ENCODE measurements around the gene TOM1L1. TPM values are rescaled to one million over a fixed set of nuclear protein-coding genes. Genes with fewer than 3 reads are reported as not detected.

Gene TOM1L1
- total RNA-seq, 1 experiment from 2014 or later, result 44.6 TPM

- TF ChIP-seq, protein P1, sequence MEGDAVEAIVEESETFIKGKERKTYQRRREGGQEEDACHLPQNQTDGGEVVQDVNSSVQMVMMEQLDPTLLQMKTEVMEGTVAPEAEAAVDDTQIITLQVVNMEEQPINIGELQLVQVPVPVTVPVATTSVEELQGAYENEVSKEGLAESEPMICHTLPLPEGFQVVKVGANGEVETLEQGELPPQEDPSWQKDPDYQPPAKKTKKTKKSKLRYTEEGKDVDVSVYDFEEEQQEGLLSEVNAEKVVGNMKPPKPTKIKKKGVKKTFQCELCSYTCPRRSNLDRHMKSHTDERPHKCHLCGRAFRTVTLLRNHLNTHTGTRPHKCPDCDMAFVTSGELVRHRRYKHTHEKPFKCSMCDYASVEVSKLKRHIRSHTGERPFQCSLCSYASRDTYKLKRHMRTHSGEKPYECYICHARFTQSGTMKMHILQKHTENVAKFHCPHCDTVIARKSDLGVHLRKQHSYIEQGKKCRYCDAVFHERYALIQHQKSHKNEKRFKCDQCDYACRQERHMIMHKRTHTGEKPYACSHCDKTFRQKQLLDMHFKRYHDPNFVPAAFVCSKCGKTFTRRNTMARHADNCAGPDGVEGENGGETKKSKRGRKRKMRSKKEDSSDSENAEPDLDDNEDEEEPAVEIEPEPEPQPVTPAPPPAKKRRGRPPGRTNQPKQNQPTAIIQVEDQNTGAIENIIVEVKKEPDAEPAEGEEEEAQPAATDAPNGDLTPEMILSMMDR (conservative IDR thresholded peaks at IDR 0.05), result no peak
- Mint-ChIP-seq H3K4me3 (no peak overlapping the region), H3K9me3 (no peaks in the 10 kb centered on the region), H3K27ac (no peak overlapping the region), H3K36me3 (ENCODE audit: insufficient read depth in 1 of 3, low read depth in 3 of 3) (peaks cover 44 to 79% (median 79%) of the 10 kb centered on the region in 3 experiments), H3K27me3 (ENCODE audit: low read depth) (peaks cover 1% of the 10 kb centered on the region; the same call in 1 of the 2 replicates), H3K4me1 (no peaks in the 10 kb centered on the region)
- H3K79me2 ChIP-seq (ENCODE audit: insufficient read depth, low read length), result no peaks in the 10 kb centered on the region
- no peak overlapping the region for H2BK15ac ChIP-seq (ENCODE audit: low read depth, low read length)
- H3K9ac ChIP-seq (ENCODE audit: extremely low read depth, insufficient read length, low read length), result no peak overlapping the region
- H2BK12ac ChIP-seq (ENCODE audit: insufficient read length, low read depth, low read length), result no peak overlapping the region
- no peaks in the 10 kb centered on the region for H3K4me1 ChIP-seq (ENCODE audit: insufficient read depth, low read length)
- H2BK5ac ChIP-seq (ENCODE audit: insufficient read length, low read length), result no peak overlapping the region
- no peak overlapping the region for H3K23ac ChIP-seq (ENCODE audit: insufficient read length, low read depth, low read length)
- no peak overlapping the region for H2AFZ ChIP-seq (ENCODE audit: low read length)
- H3K18ac ChIP-seq (ENCODE audit: insufficient read length, low read depth, low read length), result no peak overlapping the region
- no peak overlapping the region for H3K4me2 ChIP-seq (ENCODE audit: insufficient read depth, insufficient read length, low read length)
- no peaks in the 10 kb centered on the region for H3K9me3 ChIP-seq (ENCODE audit: control insufficient read depth, low read depth, low read length)
- H4K20me1 ChIP-seq (ENCODE audit: control insufficient read depth, insufficient read depth, insufficient read length), result no peaks in the 10 kb centered on the region
- no peak overlapping the region for H4K91ac ChIP-seq (ENCODE audit: insufficient read length, low read depth, low read length)
- no peaks in the 10 kb centered on the region for H3K23me2 ChIP-seq (ENCODE audit: insufficient read length, low read depth, low read length, poor library complexity, severe bottlenecking)
- H3K4ac ChIP-seq (ENCODE audit: low read depth, low read length), result no peak overlapping the region
- H3K56ac ChIP-seq (ENCODE audit: insufficient read length, low read depth, low read length), result no peak overlapping the region
- no peak overlapping the region for H2BK120ac ChIP-seq (ENCODE audit: low read depth, low read length, poor library complexity, severe bottlenecking)
- no CpG with 5 or more reads among the region's 5 CpGs for WGBS (ENCODE audit: extremely low coverage, insufficient read length, low lambda C conversion rate)
- no peaks in the 10 kb centered on the region for H3K27me3 ChIP-seq (ENCODE audit: insufficient read depth, low read length)
- no peak overlapping the region for H2BK20ac ChIP-seq (ENCODE audit: low read depth, low read length, poor library complexity, severe bottlenecking)
- H3K79me1 ChIP-seq (ENCODE audit: insufficient read depth, low read depth, low read length, poor library complexity, severe bottlenecking), result no peaks in the 10 kb centered on the region
- no peak overlapping the region for H4K5ac ChIP-seq (ENCODE audit: insufficient read length, low read depth, low read length)
- no peak overlapping the region for H2AK5ac ChIP-seq (ENCODE audit: insufficient read length, low read length)
- no peak overlapping the region for H3K27ac ChIP-seq (ENCODE audit: insufficient read length, low read depth, low read length)
- no peak for DNase-seq
- no peak overlapping the region for H4K8ac ChIP-seq (replicated peaks; ENCODE audit: insufficient read length, low read depth, low read length)
- H3T11ph ChIP-seq (ENCODE audit: low read length), result no peak overlapping the region
- no peak overlapping the region for H3K14ac ChIP-seq (ENCODE audit: insufficient read depth, low read length)
These were observed 34.8 kb downstream of the TOM1L1 start for GRCh38 chr17:54935471-54935870.
